Uterus (tissue), 4 donors: ENCODE measurements around the gene SPATA3. TPM values are rescaled to one million over a fixed set of nuclear protein-coding genes. Genes with fewer than 3 reads are reported as not detected.

ENCODE experiments used
- DNase-seq, 2 donors: peaks; one replicate each; pipeline ENCODE4 v3.0.0-alpha.2; 2019 to 2020
- H3K27ac ChIP-seq, 2 donors: fragments of 200-600 bp; sonication (generic); 1 replicate in 1 of 2; 2 replicates in 1 of 2; pipeline ENCODE4 v1.5.1; 2016 to 2018
- H3K27me3 ChIP-seq, 2 donors: fragments of 200-600 bp; sonication (generic); one replicate each; pipeline ENCODE4 v1.5.1; 2018 to 2019; ENCODE audit warnings: control low read depth in 1 of 2
- H3K36me3 ChIP-seq, 2 donors: fragments of 200-600 bp; sonication (generic); one replicate each; pipeline ENCODE4 v1.5.1; 2019; ENCODE audit warnings: control low read depth in 1 of 2
- H3K4me1 ChIP-seq, 2 donors: fragments of 200-600 bp; sonication (generic); one replicate each; pipeline ENCODE4 v1.5.1; 2018 to 2019; ENCODE audit warnings: control low read depth in 1 of 2
- H3K4me3 ChIP-seq, 2 donors: fragments of 200-600 bp; sonication (generic); 1 replicate in 1 of 2; 2 replicates in 1 of 2; pipeline ENCODE4 v1.5.1; 2018 to 2019; ENCODE audit warnings: mild to moderate bottlenecking in 1 of 2
- H3K9me3 ChIP-seq, 2 donors: fragments of 200-600 bp; sonication (generic); one replicate each; pipeline ENCODE4 v1.5.1; 2019; ENCODE audit warnings: control low read depth in 1 of 2
- POLR2A ChIP-seq, 2 donors: fragments of 450-650 bp; IDR thresholded peaks; one replicate each; pipeline ENCODE4 v1.6.1; 2016; ENCODE audit warnings: antibody characterized with exemption in 2 of 2, mild to moderate bottlenecking in 1 of 2, moderate library complexity in 1 of 2
- intact Hi-C: fragments of 100-400 bp; cut with DNase I; formaldehyde crosslinking; loops from one replicate; pipeline ENCODE4 v1.15.1; 2023; ENCODE audit warnings: low total_unique reads
- total RNA-seq, 4 donors: library from RNA; depleted of rRNA in 3 of 4; stranded (reverse); fragments of >200 nt in 3 of 4; gene quantifications; one replicate each; pipeline versions ENCODE4 v1.1.0 to v1.2.4, GENCODE V29; 2014 to 2023
- TF ChIP-seq, protein P1 (sequence below), 4 experiments: fragments of 200-600 bp in 2 of 4; fragments of 450-650 bp in 2 of 4; sonication (generic) in 2 of 4; IDR thresholded peaks; one replicate each; pipeline ENCODE4 v1.5.1; 2016 to 2019; ENCODE audit warnings: antibody characterized with exemption in 4 of 4, mild to moderate bottlenecking in 2 of 4, moderate library complexity in 1 of 4
- donor health status: DM: yes; HTN: yes; CAD: no.

The SPATA3 gene
- not detected for total RNA-seq

DNA sequence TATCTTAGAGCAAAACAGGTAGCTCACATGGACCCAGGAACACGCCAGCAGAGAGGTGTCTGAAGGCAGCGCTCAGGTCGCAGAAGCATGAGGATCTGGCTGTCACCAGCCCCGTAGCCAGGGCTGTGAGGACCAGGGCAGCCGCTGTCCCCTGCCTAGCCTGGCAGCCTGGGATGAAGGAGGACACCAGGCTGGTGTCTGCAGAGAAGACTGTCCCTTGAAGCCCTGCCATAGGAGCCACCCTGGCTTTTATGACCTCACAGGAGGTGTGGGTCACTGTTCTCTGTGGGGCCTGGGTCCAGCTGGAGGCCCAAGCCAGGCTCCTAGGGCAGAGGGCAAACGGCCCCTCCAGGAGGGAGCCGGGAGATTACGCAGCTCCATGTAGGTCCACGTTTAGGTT, at the start of gene SPATA3:
SPATA3 (plus strand) TSS at position 301 of the 400 bp plus-strand sequence. CDS start 113 bp downstream, outside the sequence.
- H3K27ac ChIP-seq = no peak within 1 kb of the TSS
- no peaks in the 10 kb centered on the region for H3K4me1 ChIP-seq
- TF ChIP-seq, protein P1, sequence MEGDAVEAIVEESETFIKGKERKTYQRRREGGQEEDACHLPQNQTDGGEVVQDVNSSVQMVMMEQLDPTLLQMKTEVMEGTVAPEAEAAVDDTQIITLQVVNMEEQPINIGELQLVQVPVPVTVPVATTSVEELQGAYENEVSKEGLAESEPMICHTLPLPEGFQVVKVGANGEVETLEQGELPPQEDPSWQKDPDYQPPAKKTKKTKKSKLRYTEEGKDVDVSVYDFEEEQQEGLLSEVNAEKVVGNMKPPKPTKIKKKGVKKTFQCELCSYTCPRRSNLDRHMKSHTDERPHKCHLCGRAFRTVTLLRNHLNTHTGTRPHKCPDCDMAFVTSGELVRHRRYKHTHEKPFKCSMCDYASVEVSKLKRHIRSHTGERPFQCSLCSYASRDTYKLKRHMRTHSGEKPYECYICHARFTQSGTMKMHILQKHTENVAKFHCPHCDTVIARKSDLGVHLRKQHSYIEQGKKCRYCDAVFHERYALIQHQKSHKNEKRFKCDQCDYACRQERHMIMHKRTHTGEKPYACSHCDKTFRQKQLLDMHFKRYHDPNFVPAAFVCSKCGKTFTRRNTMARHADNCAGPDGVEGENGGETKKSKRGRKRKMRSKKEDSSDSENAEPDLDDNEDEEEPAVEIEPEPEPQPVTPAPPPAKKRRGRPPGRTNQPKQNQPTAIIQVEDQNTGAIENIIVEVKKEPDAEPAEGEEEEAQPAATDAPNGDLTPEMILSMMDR (IDR thresholded peaks at IDR 0.05) = no peak
- TF ChIP-seq POLR2A (IDR thresholded peaks at IDR 0.05) = no peak
- H3K27me3 ChIP-seq = no peaks in the 10 kb centered on the region
- no peak within 1 kb of the TSS for H3K4me3 ChIP-seq
- no peaks in the 10 kb centered on the region for H3K36me3 ChIP-seq
- intact Hi-C loops = no loop called here
- H3K9me3 ChIP-seq = no peaks in the 10 kb centered on the region
- no peak for DNase-seq

DNA sequence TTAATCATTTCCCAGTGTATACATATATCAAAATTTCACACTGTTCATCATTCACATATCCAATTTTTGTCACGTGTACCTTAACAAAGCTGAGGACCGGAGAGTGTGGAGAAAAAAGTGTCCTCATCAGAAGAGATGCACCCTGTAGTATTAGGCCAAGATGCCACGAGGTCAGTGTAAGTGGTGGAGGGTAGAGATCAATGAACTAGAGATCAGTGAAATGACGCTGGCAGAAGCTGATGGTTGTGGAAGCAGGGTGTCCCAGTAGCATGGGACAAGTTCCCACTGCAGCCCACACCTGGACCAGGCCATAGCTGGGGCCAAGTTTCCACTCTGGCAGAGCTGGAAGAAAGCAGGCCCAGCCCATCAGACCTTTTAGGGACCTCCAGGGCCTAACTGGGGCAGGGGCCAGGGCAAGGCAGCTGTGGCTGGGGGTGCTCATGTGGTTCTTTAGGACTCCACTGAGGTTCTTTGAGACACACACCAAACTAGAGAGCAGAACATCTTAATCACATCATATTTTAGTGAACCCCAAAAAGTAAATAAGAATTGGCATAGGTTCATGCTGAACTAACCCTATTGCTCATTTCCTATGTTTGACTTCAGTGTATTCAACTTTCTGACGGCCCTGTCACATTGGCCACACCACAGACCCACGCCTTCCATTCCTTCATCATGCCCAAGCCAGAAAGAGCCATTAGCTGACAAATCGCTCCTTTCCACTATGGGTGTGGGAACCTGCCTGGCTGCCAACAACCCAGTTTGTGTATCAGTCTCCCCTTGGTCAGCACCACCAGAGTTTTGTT, 49.3 kb upstream of the SPATA3 start:
- no peak overlapping the region for H3K4me3 ChIP-seq
- H3K27ac ChIP-seq = no peak overlapping the region
- intact Hi-C loops = no loop called here
- H3K36me3 ChIP-seq = no peaks in the 10 kb centered on the region
- no peaks in the 10 kb centered on the region for H3K27me3 ChIP-seq
- no peak for DNase-seq
- H3K9me3 ChIP-seq = no peaks in the 10 kb centered on the region
- no peaks in the 10 kb centered on the region for H3K4me1 ChIP-seq
- TF ChIP-seq POLR2A (IDR thresholded peaks at IDR 0.05) = no peak
- TF ChIP-seq, protein P1 (IDR thresholded peaks at IDR 0.05) = no peak

DNA sequence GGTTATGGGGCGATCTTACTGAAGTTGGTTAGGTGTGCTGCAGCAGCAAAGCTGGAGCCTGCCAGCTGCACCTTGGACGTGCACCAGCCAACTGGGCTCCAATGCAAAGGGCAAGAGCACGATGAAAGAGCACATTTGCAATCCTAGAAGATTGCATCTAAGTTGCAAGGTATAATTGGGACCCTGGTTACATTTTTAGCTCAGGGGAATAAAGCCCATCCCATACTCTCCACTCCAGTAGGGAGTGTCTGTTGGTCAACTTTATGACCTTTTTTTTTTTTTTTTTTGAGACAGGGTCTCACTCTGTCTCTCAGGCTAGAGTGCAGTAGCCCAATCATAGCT, 48.7 kb upstream of the SPATA3 start:
- no peak for DNase-seq
- no peaks in the 10 kb centered on the region for H3K4me1 ChIP-seq
- intact Hi-C loops = no loop called here
- H3K27me3 ChIP-seq = no peaks in the 10 kb centered on the region
- no peak overlapping the region for H3K4me3 ChIP-seq
- no peak overlapping the region for H3K27ac ChIP-seq
- H3K9me3 ChIP-seq = no peaks in the 10 kb centered on the region
- H3K36me3 ChIP-seq = no peaks in the 10 kb centered on the region
- TF ChIP-seq, protein P1 (IDR thresholded peaks at IDR 0.05) = no peak

DNA sequence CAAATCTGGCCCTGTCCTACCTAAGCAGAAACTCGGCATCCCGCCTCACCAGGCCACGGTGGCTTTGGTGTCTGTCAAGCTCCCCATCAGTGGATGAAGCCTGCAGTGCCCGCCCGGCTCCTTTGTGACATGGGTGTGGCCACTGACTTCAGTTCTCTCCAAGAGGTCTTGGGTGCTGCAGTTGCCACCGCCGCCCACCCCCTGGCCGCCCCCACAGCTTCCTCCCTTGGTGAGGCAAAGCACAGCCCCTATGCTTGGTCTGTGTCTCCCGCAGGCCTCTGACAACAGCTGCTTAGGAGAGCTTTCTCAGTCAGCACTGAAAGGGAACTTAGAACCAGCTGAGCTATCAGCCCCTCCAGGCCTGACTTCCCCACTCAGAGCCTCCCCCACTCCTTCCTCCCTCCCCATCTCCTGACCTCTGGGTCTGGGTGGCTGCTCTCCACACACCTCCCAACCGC, 48.0 kb upstream of the SPATA3 start:
- Histone ChIP-seq H3K36me3 (no peaks in the 10 kb centered on the region), H3K4me3 (no peak overlapping the region), H3K4me1 (no peaks in the 10 kb centered on the region), H3K27ac (no peak overlapping the region), H3K9me3 (no peaks in the 10 kb centered on the region), H3K27me3 (no peaks in the 10 kb centered on the region)
- no peak for DNase-seq
- TF ChIP-seq, protein P1 (IDR thresholded peaks at IDR 0.05) = no peak
- TF ChIP-seq POLR2A (IDR thresholded peaks at IDR 0.05) = no peak
- intact Hi-C loops = no loop called here

DNA sequence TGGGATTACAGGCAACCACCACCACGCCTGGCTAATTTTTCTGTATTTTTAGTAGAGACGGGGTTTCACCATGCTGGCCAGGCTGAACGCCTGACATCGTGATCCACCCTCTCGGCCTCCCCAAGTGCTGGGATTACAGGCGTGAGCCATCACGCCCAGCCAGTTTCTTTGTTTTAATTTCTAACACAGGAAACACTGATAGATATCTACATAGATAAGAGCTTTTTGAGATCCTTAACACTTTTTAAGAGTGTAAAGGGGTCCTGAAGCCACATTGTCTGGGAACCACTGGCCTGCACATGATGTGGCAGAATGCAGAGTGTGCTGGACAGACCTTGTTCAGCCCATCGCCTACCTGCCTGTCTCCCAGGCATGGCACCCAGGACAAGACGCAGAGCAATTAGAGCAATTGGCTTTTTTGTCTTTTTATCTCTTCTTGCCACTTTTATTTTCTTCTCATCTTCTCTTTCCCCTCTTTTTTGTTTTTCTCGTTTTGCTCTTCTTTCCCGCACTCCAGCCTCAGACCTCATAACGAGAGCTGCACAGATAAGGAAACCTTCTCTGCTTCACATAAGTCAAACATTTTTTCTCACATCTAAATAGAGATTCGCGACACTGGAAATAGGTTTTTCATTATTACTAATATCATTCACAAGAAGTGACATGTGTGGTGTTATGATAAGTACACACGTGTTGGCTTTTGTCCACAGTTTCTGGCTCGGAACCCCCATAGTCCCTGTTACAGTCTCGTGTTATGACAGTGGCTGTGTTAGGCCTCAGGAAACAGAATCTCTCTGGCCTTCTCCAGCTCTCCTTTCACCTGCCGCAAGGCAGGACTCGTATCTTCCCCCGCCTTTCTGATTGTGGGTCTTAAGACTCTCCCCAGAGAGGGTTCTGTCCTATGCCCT, 45.7 kb upstream of the SPATA3 start:
- Histone ChIP-seq H3K27ac (no peak overlapping the region), H3K4me1 (no peaks in the 10 kb centered on the region), H3K27me3 (no peaks in the 10 kb centered on the region), H3K36me3 (no peaks in the 10 kb centered on the region), H3K9me3 (no peaks in the 10 kb centered on the region), H3K4me3 (no peak overlapping the region)
- intact Hi-C loops = no loop called here
- no peak for TF ChIP-seq POLR2A (IDR thresholded peaks at IDR 0.05)
- TF ChIP-seq, protein P1 (IDR thresholded peaks at IDR 0.05) = no peak
- no peak for DNase-seq
